Measurements from ENCODE around the gene FLNB.

DNA sequence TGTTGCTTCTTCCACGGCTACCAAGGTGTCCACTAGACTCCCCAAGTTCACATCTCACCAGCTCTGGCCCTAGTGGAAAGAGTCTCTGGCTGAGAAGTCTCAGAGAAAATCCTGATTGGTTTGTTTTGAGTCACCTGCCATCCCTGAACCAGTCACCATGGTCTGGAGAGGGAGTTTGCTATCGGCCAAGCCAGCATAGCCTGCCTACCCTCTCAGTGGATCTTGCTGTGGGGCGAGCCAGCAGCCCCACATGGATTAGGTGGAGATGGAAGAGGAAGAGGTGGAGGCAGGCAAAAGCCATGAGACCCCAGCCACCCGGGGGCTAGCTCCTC is 48.1 kb upstream of the FLNB start:
- TF ChIP-seq POLR2AphosphoS5 (IDR thresholded peaks at IDR 0.05; ENCODE audit: low read depth, low read length), result no peak
- TF ChIP-seq POLR2A (IDR thresholded peaks at IDR 0.05; ENCODE audit: low read depth, low read length), result no peak
- no peak for TF ChIP-seq SPI1 (IDR thresholded peaks at IDR 0.05; ENCODE audit: low read depth, low read length)
- TF ChIP-seq TAF1 (IDR thresholded peaks at IDR 0.05; ENCODE audit: low read depth, low read length), result no peak
- no peak for TF ChIP-seq POU2F2 (IDR thresholded peaks at IDR 0.05; ENCODE audit: low read depth, low read length)
- no peak for TF ChIP-seq PAX5 (IDR thresholded peaks at IDR 0.05; ENCODE audit: insufficient read depth, low read length, severe bottlenecking)

All from GM12891 (cell line).